ENCODE measurements around the gene ST8SIA5.

GRCh38 chr18:46629361-46629760, 127.5 kb downstream of the ST8SIA5 start:
- TF ChIP-seq MYC (IDR thresholded peaks at IDR 0.05; ENCODE audit: low read depth, low read length): no peak
- TF ChIP-seq, protein P1, sequence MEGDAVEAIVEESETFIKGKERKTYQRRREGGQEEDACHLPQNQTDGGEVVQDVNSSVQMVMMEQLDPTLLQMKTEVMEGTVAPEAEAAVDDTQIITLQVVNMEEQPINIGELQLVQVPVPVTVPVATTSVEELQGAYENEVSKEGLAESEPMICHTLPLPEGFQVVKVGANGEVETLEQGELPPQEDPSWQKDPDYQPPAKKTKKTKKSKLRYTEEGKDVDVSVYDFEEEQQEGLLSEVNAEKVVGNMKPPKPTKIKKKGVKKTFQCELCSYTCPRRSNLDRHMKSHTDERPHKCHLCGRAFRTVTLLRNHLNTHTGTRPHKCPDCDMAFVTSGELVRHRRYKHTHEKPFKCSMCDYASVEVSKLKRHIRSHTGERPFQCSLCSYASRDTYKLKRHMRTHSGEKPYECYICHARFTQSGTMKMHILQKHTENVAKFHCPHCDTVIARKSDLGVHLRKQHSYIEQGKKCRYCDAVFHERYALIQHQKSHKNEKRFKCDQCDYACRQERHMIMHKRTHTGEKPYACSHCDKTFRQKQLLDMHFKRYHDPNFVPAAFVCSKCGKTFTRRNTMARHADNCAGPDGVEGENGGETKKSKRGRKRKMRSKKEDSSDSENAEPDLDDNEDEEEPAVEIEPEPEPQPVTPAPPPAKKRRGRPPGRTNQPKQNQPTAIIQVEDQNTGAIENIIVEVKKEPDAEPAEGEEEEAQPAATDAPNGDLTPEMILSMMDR (IDR thresholded peaks at IDR 0.05; ENCODE audit: extremely low read depth in 1 of 2, insufficient read depth in 1 of 2, low read depth in 1 of 2, low read length in 2 of 2): no peak
- no peak for TF ChIP-seq POLR2A (IDR thresholded peaks at IDR 0.05; ENCODE audit: low read depth, low read length)

All from endothelial cell of umbilical vein (primary cell).